Measurements from ENCODE around the gene ARHGAP26.

DNA sequence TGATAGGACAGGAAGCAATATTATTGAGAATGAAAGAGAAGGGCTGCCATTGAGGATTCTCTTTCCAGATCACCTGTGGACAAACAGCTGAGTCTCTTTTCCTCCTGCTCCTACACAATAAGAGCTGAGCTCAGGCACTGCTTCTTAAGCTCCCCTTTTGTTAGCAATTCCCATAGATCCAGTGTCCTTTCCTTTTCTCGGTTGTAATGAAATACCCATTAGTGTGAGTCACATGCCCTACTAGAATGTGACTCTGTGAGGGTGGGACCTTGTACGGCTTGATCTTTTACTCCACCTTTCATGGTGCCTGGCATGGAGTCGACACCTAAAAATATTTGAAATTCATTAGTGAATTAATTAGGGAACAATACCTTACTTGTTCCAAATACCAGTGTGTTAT, 364.1 kb downstream of the ARHGAP26 start:
- TF ChIP-seq POLR2A (IDR thresholded peaks at IDR 0.05) = no peak
- TF ChIP-seq, protein P1, sequence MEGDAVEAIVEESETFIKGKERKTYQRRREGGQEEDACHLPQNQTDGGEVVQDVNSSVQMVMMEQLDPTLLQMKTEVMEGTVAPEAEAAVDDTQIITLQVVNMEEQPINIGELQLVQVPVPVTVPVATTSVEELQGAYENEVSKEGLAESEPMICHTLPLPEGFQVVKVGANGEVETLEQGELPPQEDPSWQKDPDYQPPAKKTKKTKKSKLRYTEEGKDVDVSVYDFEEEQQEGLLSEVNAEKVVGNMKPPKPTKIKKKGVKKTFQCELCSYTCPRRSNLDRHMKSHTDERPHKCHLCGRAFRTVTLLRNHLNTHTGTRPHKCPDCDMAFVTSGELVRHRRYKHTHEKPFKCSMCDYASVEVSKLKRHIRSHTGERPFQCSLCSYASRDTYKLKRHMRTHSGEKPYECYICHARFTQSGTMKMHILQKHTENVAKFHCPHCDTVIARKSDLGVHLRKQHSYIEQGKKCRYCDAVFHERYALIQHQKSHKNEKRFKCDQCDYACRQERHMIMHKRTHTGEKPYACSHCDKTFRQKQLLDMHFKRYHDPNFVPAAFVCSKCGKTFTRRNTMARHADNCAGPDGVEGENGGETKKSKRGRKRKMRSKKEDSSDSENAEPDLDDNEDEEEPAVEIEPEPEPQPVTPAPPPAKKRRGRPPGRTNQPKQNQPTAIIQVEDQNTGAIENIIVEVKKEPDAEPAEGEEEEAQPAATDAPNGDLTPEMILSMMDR (IDR thresholded peaks at IDR 0.05) = no peak

All from lower leg skin (tissue), 3 donors.